ENCODE measurements around the gene ENTPD2. TPM values are rescaled to one million over a fixed set of nuclear protein-coding genes. Genes with fewer than 3 reads are reported as not detected.
A peak's percentile ranks its signal among the peaks of the same experiment; 100 is the strongest.
"Not testable (repeated sequence)": the region's sequence is repeated elsewhere in the genome, so short reads cannot be mapped to it uniquely, and the experiment has no call there.

Gene ENTPD2
- total RNA-seq, 4 donors from 2014 or later = 10.1 to 14.7 (median 12.1) TPM

GRCh38 chr9:137034709-137035506 lies 19.0 kb downstream of the ENTPD2 start:
- no peak for TF ChIP-seq POLR2A (IDR thresholded peaks at IDR 0.05)
- TF ChIP-seq, protein P1, sequence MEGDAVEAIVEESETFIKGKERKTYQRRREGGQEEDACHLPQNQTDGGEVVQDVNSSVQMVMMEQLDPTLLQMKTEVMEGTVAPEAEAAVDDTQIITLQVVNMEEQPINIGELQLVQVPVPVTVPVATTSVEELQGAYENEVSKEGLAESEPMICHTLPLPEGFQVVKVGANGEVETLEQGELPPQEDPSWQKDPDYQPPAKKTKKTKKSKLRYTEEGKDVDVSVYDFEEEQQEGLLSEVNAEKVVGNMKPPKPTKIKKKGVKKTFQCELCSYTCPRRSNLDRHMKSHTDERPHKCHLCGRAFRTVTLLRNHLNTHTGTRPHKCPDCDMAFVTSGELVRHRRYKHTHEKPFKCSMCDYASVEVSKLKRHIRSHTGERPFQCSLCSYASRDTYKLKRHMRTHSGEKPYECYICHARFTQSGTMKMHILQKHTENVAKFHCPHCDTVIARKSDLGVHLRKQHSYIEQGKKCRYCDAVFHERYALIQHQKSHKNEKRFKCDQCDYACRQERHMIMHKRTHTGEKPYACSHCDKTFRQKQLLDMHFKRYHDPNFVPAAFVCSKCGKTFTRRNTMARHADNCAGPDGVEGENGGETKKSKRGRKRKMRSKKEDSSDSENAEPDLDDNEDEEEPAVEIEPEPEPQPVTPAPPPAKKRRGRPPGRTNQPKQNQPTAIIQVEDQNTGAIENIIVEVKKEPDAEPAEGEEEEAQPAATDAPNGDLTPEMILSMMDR (IDR thresholded peaks at IDR 0.05) = peak in 1 of 3 donors; percentile 79
- 11 to 19% methylated on average over 16 to 19 of the region's 24 CpGs for WGBS, 2 donors
- peak; percentile 68 to 96 for DNase-seq (ENCODE audit: low spot score in 2 of 2)
- no peak overlapping the region for H3K4me3 ChIP-seq (ENCODE audit: low read depth, poor library complexity, severe bottlenecking)
- intact Hi-C loops (cut with DNase I; ENCODE audit: low total_unique reads) = loop anchor here (5.0 kb wide), 1 partner anchor 253 kb away; no protein-coding TSS in a partner anchor

DNA sequence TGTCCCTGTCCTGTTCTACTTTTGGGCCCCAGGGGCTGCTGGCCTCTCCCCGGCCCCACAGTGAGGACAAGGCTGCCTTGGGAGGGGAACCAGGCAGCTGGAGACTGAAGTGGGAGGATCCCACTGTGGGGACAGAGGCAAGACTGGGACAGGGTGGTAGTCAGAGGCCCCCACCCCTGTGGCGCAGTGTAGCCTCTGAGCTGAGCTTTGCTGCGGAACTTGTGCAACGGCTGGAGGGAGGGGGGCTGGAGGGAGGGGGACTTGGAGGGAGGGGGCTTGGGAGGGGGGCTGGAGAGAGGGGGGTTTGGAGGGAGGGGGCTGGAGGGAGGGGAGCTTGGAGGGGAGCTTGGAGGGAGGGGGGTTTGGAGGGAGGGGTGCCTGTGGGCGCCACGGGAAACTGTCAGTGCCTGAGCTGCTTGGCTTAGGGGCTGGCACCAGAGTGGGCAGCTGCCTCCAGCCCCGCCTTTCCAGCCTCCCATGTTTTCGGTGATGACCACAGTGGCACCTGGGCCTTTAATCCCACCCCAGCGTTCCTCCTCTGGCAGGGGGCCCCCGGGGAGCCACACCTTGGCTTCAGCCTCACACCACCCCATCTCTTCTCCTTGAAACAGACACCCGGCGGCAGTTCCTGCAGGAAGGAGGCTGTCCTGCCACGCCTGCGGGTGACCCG lies 19.7 kb downstream of the ENTPD2 start:
- no peak for DNase-seq (ENCODE audit: low spot score in 2 of 2)
- intact Hi-C loops (cut with DNase I; ENCODE audit: low total_unique reads) = loop anchor here (5.0 kb wide), 1 partner anchor 252 kb away; no protein-coding TSS in a partner anchor
- WGBS, 2 donors = 20 to 33% methylated on average over 12 of the region's 15 CpGs
- H3K4me3 ChIP-seq (ENCODE audit: low read depth, poor library complexity, severe bottlenecking) = no peak overlapping the region
- TF ChIP-seq POLR2A (IDR thresholded peaks at IDR 0.05) = no peak
- TF ChIP-seq, protein P1 (IDR thresholded peaks at IDR 0.05) = no peak

GRCh38 chr9:137033481-137033880 lies 20.4 kb downstream of the ENTPD2 start:
- DNase-seq (ENCODE audit: low spot score in 2 of 2); H3K4me3 ChIP-seq (ENCODE audit: low read depth, poor library complexity, severe bottlenecking): not testable (repeated sequence)
- WGBS, 2 donors = 87 to 90% methylated on average over 5 of the region's 5 CpGs
- intact Hi-C loops (cut with DNase I; ENCODE audit: low total_unique reads) = loop anchor here (5.0 kb wide), 1 partner anchor 251 kb away; no protein-coding TSS in a partner anchor

DNA sequence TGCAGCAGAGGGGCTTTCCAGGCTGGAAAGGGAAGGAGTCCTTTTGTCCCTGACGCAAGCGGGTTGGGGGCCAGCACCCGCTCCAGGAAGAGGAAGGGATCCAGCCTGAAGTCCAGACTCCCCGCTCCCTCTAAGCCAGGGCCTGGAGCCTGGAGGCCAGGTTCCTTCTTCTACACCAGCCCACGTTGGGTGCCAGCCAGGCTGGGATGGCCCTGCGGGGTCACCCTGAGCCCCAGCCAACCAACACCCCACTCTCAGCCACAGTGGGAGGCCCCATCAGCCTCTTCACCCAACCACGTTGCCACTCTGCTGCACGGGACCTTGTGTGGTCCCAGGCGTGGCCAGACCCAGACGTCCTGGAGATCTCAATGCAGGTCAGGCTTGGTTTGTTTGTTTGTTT lies 21.0 kb downstream of the ENTPD2 start:
- intact Hi-C loops (cut with DNase I; ENCODE audit: low total_unique reads) = loop anchor here (5.0 kb wide), 1 partner anchor 251 kb away; no protein-coding TSS in a partner anchor
- H3K4me3 ChIP-seq (ENCODE audit: low read depth, poor library complexity, severe bottlenecking) = no peak overlapping the region
- TF ChIP-seq POLR2A (IDR thresholded peaks at IDR 0.05) = no peak
- TF ChIP-seq, protein P1 (IDR thresholded peaks at IDR 0.05) = no peak
- WGBS, 2 donors = 71 to 83% methylated on average over 10 of the region's 10 CpGs
- no peak for DNase-seq (ENCODE audit: low spot score in 2 of 2)

DNA sequence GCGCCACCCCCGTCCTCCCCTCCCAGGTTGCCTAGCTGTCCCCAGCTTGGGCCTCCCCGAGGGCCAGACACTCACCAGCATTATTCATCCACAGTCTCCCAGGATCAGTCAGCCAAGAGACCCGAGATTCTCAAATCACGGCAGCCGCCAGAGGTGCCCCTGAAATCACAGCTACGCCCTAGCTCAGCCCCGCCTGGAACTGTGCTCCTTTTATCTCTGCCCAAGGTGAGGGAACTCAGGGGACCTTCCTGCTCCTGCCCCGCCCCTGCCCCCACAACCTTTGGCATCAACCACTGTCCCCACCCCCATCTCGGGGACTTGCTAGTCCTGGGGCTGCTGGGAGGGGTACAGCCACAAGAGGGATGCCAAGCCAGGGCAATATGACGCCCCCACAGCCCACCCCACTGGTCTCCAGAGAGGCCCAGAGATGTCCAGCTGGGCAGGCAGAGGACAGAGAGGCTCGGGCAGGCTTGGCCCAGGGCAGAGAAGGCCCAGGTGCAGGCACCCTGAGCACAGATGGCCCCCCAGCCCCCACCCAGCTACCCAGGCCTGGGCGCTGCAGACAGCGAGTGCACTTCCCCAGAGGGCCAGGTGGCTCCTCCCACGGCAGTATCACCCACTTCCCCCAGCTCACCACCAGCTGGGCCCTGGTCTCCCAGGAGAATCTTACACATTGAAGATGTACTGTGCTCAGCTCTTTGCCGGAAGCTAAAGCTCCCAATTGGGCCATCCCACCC lies 21.8 kb downstream of the ENTPD2 start, which contains the start of gene FUT7:
Gene FUT7 (minus strand): TSS at position 185 of the 737 bp plus-strand sequence. CDS start 97 bp downstream, at position 88.
- 58 to 60% methylated on average over 15 of the region's 16 CpGs for WGBS, 2 donors
- DNase-seq (ENCODE audit: low spot score in 2 of 2) = no peak
- intact Hi-C loops (cut with DNase I; ENCODE audit: low total_unique reads) = loop anchor here (5.0 kb wide), 1 partner anchor 250 kb away; no protein-coding TSS in a partner anchor
- no peak for TF ChIP-seq POLR2A (IDR thresholded peaks at IDR 0.05)
- TF ChIP-seq, protein P1 (IDR thresholded peaks at IDR 0.05) = no peak
- H3K4me3 ChIP-seq (ENCODE audit: low read depth, poor library complexity, severe bottlenecking) = no peak within 1 kb of the TSS
